Osteoblast (primary cell): ENCODE measurements around the gene ELOF1. TPM values are rescaled to one million over a fixed set of nuclear protein-coding genes. Genes with fewer than 3 reads are reported as not detected.
A peak's percentile ranks its signal among the peaks of the same experiment; 100 is the strongest.

Experiments used
- DNase-seq: peaks from one replicate; pipeline ENCODE4 v3.0.0; 2011; ENCODE audit warnings: low spot score, mixed read lengths; ENCODE audit not compliant: insufficient read length; ENCODE audit errors: missing footprints
- H2AFZ ChIP-seq: 2 replicates; pipeline ENCODE4 v1.6.0; 2011; ENCODE audit warnings: mild to moderate bottlenecking, low read length
- H3K27ac ChIP-seq: 2 replicates; pipeline ENCODE4 v1.5.1; 2011; ENCODE audit warnings: mild to moderate bottlenecking, low read depth, low read length, moderate library complexity
- H3K27me3 ChIP-seq: 2 replicates; pipeline ENCODE4 v1.6.0; 2012; ENCODE audit warnings: mild to moderate bottlenecking, control low read depth, inconsistent platforms, low read length, moderate library complexity; ENCODE audit not compliant: insufficient read depth
- H3K36me3 ChIP-seq: 2 replicates; pipeline ENCODE4 v1.5.1; 2011; ENCODE audit warnings: mild to moderate bottlenecking, low read length, control low read depth, moderate library complexity; ENCODE audit not compliant: insufficient read depth
- H3K4me1 ChIP-seq: 2 replicates; pipeline ENCODE4 v1.5.1; 2011; ENCODE audit warnings: mild to moderate bottlenecking, low read length, control low read depth, moderate library complexity; ENCODE audit not compliant: insufficient read depth
- H3K4me2 ChIP-seq: 2 replicates; pipeline ENCODE4 v1.6.0; 2011; ENCODE audit warnings: mild to moderate bottlenecking, low read length; ENCODE audit not compliant: insufficient read depth
- H3K4me3 ChIP-seq: fragments of 200-600 bp; sonication (generic); 3 replicates; pipeline ENCODE4 v1.5.1; 2012; ENCODE audit warnings: mild to moderate bottlenecking, low read length, inconsistent platforms; ENCODE audit not compliant: insufficient read depth
- H3K79me2 ChIP-seq: 2 replicates; pipeline ENCODE4 v1.6.0; 2012; ENCODE audit warnings: mild to moderate bottlenecking, low read length, control low read depth, inconsistent platforms; ENCODE audit not compliant: insufficient read depth
- H3K9me3 ChIP-seq: 2 replicates; pipeline ENCODE4 v1.5.1; 2011; ENCODE audit warnings: low read depth, low read length, control low read depth
- H4K20me1 ChIP-seq: 2 replicates; pipeline ENCODE4 v1.6.0; 2012; ENCODE audit warnings: mild to moderate bottlenecking, low read length, control low read depth; ENCODE audit not compliant: insufficient read depth
- total RNA-seq: library from RNA; depleted of rRNA; stranded (reverse); fragments of >200 nt; gene quantifications from 2 replicates; pipeline ENCODE4 v1.2.3, GENCODE V29; 2012
- TF ChIP-seq, protein P1 (sequence below): IDR thresholded peaks from 2 replicates; pipeline ENCODE4 v1.5.1; 2011; ENCODE audit warnings: mild to moderate bottlenecking, low read depth, low read length, moderate library complexity; ENCODE audit errors: extremely low read depth

The ELOF1 gene
- total RNA-seq, 1 donor: 42.0 TPM

DNA sequence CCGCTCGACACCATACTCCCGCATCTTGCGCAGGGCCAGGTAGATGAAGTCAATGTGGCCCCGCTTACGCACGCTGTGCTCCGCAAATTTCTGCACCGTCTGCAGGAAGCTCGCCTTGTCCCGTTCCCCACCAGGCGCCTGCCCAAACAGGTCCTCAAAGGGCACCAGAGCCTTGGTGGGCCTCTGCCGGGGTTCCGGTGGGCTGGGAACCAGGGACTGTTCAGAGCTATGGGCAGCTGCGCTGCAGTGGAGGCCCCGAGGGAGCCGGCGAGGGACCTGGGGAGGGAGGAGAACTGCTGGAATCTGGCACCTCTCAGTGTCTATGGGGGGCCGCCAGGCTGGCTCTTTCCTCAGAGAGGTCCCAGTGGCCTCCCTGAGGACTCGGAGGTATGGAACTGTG, 45.1 kb downstream of the ELOF1 start:
- H3K36me3 ChIP-seq: no peaks in the 10 kb centered on the region

DNA sequence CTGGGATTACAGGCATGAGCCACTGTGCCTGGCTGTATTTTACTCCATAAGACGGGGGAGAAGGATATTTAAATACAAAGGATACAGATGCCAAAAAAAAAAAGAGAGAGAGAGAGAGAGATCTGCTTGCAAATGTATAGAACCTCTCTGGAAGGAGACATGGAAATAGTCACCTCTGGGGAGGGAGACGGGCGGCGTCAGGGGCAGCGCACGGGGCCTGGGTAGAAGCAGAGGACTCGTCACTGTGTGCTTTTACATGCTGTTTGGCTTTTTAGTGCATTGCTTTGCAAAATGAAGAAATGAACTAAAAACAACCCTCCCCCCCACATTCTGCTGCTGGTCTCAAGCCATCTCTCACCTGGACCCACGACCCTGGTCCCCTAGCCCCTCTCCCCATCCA, 48.6 kb downstream of the ELOF1 start:
- no peak for DNase-seq
- H3K79me2 ChIP-seq: no peaks in the 10 kb centered on the region
- peaks cover 6% of the 10 kb centered on the region for H3K4me1 ChIP-seq
- no peak overlapping the region for H3K4me3 ChIP-seq
- TF ChIP-seq, protein P1, sequence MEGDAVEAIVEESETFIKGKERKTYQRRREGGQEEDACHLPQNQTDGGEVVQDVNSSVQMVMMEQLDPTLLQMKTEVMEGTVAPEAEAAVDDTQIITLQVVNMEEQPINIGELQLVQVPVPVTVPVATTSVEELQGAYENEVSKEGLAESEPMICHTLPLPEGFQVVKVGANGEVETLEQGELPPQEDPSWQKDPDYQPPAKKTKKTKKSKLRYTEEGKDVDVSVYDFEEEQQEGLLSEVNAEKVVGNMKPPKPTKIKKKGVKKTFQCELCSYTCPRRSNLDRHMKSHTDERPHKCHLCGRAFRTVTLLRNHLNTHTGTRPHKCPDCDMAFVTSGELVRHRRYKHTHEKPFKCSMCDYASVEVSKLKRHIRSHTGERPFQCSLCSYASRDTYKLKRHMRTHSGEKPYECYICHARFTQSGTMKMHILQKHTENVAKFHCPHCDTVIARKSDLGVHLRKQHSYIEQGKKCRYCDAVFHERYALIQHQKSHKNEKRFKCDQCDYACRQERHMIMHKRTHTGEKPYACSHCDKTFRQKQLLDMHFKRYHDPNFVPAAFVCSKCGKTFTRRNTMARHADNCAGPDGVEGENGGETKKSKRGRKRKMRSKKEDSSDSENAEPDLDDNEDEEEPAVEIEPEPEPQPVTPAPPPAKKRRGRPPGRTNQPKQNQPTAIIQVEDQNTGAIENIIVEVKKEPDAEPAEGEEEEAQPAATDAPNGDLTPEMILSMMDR: no peak
- H3K36me3 ChIP-seq: no peaks in the 10 kb centered on the region
- H3K9me3 ChIP-seq: no peaks in the 10 kb centered on the region
- H3K27ac ChIP-seq: no peak overlapping the region
- no peaks in the 10 kb centered on the region for H3K27me3 ChIP-seq
- H3K4me2 ChIP-seq: no peak overlapping the region
- no peaks in the 10 kb centered on the region for H4K20me1 ChIP-seq
- H2AFZ ChIP-seq: no peak overlapping the region

More for the DNA sequence above, 45.1 kb downstream of the ELOF1 start:
- TF ChIP-seq, protein P1: no peak
- Histone ChIP-seq H3K27me3 (no peaks in the 10 kb centered on the region), H4K20me1 (no peaks in the 10 kb centered on the region), H3K4me1 (no peaks in the 10 kb centered on the region), H3K9me3 (no peaks in the 10 kb centered on the region), H3K27ac (no peak overlapping the region), H3K79me2 (no peaks in the 10 kb centered on the region), H3K4me3 (no peak overlapping the region), H3K4me2 (no peak overlapping the region), H2AFZ (no peak overlapping the region)
- no peak for DNase-seq

DNA sequence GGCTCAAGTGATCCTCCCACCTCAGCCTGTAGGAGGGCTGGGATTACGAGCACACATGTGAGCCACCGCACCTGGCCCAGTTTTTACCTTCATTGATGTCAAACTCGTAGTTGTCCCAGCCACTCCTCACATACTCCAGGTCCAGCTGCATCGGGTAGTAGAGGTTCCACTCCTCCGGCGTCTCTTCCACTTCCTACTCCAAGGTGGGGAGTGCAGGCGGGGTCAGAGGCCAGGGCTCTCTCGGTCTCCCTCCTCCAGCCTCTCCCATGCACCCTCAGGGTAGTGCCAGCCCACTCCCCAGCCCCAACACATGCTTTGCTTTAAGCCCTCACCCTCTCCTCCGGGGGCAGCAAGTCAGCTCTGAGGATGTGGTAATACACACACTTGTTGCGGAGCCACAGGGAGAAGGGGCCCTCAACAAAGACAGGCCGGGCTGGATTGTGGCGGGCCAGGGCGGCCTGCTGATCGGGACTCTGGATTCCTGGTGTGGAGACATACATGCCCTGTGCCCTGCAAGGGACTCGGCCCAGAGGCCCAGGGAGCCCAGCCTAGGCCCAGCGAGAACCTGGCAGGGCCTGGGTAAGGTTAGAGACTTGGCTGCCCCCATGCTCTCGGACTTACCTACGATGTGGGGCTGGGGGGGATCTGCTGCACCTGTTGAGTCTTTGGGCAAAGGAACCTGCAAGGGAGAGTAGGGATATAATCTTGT, 51.5 kb downstream of the ELOF1 start:
- H3K9me3 ChIP-seq: no peaks in the 10 kb centered on the region
- no peak overlapping the region for H3K27ac ChIP-seq
- TF ChIP-seq, protein P1: no peak
- no peaks in the 10 kb centered on the region for H3K36me3 ChIP-seq
- DNase-seq: peak; percentile 70
- peaks cover 6% of the 10 kb centered on the region for H3K4me1 ChIP-seq
- H3K79me2 ChIP-seq: no peaks in the 10 kb centered on the region
- H3K4me3 ChIP-seq: no peak overlapping the region
- no peak overlapping the region for H2AFZ ChIP-seq
- no peak overlapping the region for H3K4me2 ChIP-seq
- no peaks in the 10 kb centered on the region for H4K20me1 ChIP-seq
- no peaks in the 10 kb centered on the region for H3K27me3 ChIP-seq

GRCh38 chr19:11506967-11507366, 52.1 kb downstream of the ELOF1 start:
- H4K20me1 ChIP-seq: no peaks in the 10 kb centered on the region
- no peaks in the 10 kb centered on the region for H3K9me3 ChIP-seq
- H3K27me3 ChIP-seq: no peaks in the 10 kb centered on the region
- TF ChIP-seq, protein P1: no peak
- no peak overlapping the region for H3K4me2 ChIP-seq
- peaks cover 6% of the 10 kb centered on the region for H3K4me1 ChIP-seq
- DNase-seq: no peak
- H3K79me2 ChIP-seq: no peaks in the 10 kb centered on the region
- H3K4me3 ChIP-seq: no peak overlapping the region
- H2AFZ ChIP-seq: no peak overlapping the region
- H3K27ac ChIP-seq: no peak overlapping the region
- H3K36me3 ChIP-seq: no peaks in the 10 kb centered on the region
